ENCODE results near the gene ING3.

Gene ING3

GRCh38 chr7:121026159-121026558, 75.6 kb downstream of the ING3 start:
- DNase-seq (ENCODE audit: low read depth in 2 of 2): no peak

GRCh38 chr7:121026577-121027111, 76.1 kb downstream of the ING3 start:
- DNase-seq (ENCODE audit: low read depth in 2 of 2): no peak

Data from stimulated activated CD8-positive, alpha-beta memory T cell treated with anti-CD3 and anti-CD28 coated beads, Interleukin-2, amount 100 ng/mL, for 48 hours (primary cell).